OCI-LY7 (cell line): ENCODE data around the gene LCP1. TPM values are rescaled to one million over a fixed set of nuclear protein-coding genes. Genes with fewer than 3 reads are reported as not detected.
A peak's percentile ranks its signal among the peaks of the same experiment; 100 is the strongest.

Source experiments
- BruUV-seq: library from RNA; stranded (reverse); fragments of 400-500 nt; replicated peaks from 2 replicates; lab custom pipeline; 2021; lab: Mats Ljungman, UMichigan
- CTCF ChIA-PET: fragments of 300-600 bp; sonication (Branson Sonifier 250); formaldehyde crosslinking; loops from one replicate; lab custom pipeline; 2022; ENCODE audit warnings: antibody characterized with exemption; ENCODE audit not compliant: unreplicated experiment; lab: Charles Lee
- POLR2A ChIA-PET: fragments of 300-600 bp; sonication (Branson Sonifier 250); formaldehyde crosslinking; loops from one replicate; lab custom pipeline; 2022; ENCODE audit warnings: antibody characterized with exemption; lab: Charles Lee
- DNase-seq: peaks from one replicate; pipeline ENCODE4 v3.0.0-alpha.2; 2015; ENCODE audit warnings: low spot score
- H2AFZ ChIP-seq: fragments of 200-600 bp; sonication (generic), shearing (Covaris generic); 2 replicates; pipeline ENCODE4 v1.6.1; 2014; ENCODE audit warnings: mild to moderate bottlenecking, antibody characterized with exemption, low read length, moderate library complexity
- H3K27ac ChIP-seq: fragments of 200-600 bp; sonication (generic); 2 replicates; pipeline ENCODE4 v1.5.1; 2014; ENCODE audit warnings: mixed run types, low read depth, mild to moderate bottlenecking, moderate library complexity, low read length, inconsistent platforms; ENCODE audit not compliant: poor library complexity, severe bottlenecking
- H3K36me3 ChIP-seq: fragments of 200-600 bp; sonication (generic); 2 replicates; pipeline ENCODE4 v1.6.1; 2014; ENCODE audit warnings: mild to moderate bottlenecking, antibody characterized with exemption, low read length, moderate library complexity, mixed read lengths; ENCODE audit not compliant: insufficient read depth
- H3K4me1 ChIP-seq: fragments of 200-600 bp; sonication (generic); 2 replicates; pipeline ENCODE4 v1.5.1; 2014; ENCODE audit warnings: mild to moderate bottlenecking, low read length; ENCODE audit not compliant: insufficient read depth, poor library complexity, severe bottlenecking
- H3K4me2 ChIP-seq: fragments of 200-600 bp; sonication (generic); 2 replicates; pipeline ENCODE4 v1.6.1; 2014; ENCODE audit warnings: mild to moderate bottlenecking, low read length
- H3K4me3 ChIP-seq: fragments of 200-600 bp; sonication (generic); 2 replicates; pipeline ENCODE4 v1.5.1; 2014; ENCODE audit warnings: mild to moderate bottlenecking, low read depth, low read length; ENCODE audit not compliant: poor library complexity, severe bottlenecking
- H3K79me2 ChIP-seq: fragments of 200-600 bp; sonication (generic); 2 replicates; pipeline ENCODE4 v1.6.1; 2016; ENCODE audit warnings: low read depth, mild to moderate bottlenecking, low read length, moderate library complexity, mixed read lengths; ENCODE audit not compliant: insufficient read depth
- H3K9me2 ChIP-seq: fragments of 200-600 bp; sonication (generic); 2 replicates; pipeline ENCODE4 v1.6.1; 2016; ENCODE audit warnings: mild to moderate bottlenecking, low read length, mixed read lengths; ENCODE audit not compliant: insufficient read depth
- H3K9me3 ChIP-seq: fragments of 200-600 bp; sonication (generic); 2 replicates; pipeline ENCODE4 v1.6.1; 2014; ENCODE audit warnings: mild to moderate bottlenecking, mixed run types, low read length, mixed read lengths
- H4K20me1 ChIP-seq: fragments of 200-600 bp; sonication (generic); 2 replicates; pipeline ENCODE4 v1.6.1; 2014; ENCODE audit warnings: mild to moderate bottlenecking, antibody characterized with exemption, low read length, moderate library complexity, mixed read lengths; ENCODE audit not compliant: insufficient read depth
- EZH2phosphoT487 ChIP-seq: fragments of 200-600 bp; sonication (generic); IDR thresholded peaks from 2 replicates; pipeline ENCODE4 v1.6.1; 2018; ENCODE audit warnings: low read depth, borderline replicate concordance, mild to moderate bottlenecking, mixed run types, antibody characterized with exemption, low read length, moderate library complexity, mixed read lengths
- intact Hi-C: fragments of 100-400 bp; cut with micrococcal nuclease; formaldehyde crosslinking; loops from one replicate; pipeline ENCODE4 v1.10.0; 2022; ENCODE audit not compliant: unreplicated experiment
- total RNA-seq, 2 experiments: library from RNA; depleted of rRNA in 1 of 2; stranded (reverse); fragments of >200 nt in 1 of 2; shearing (Covaris generic) in 1 of 2; gene quantifications; 2 replicates each; pipeline ENCODE4 v1.2.3, GENCODE V29; 2014 to 2022
- TF ChIP-seq, protein P1 (sequence below): fragments of 200-600 bp; sonication (generic); conservative IDR thresholded peaks from 2 replicates; pipeline ENCODE4 v1.5.1; 2014; ENCODE audit warnings: mild to moderate bottlenecking, antibody characterized with exemption, low read length, moderate library complexity, mixed read lengths

LCP1 gene
- total RNA-seq, 2 experiments from 2014 or later: 292 to 565 TPM

DNA sequence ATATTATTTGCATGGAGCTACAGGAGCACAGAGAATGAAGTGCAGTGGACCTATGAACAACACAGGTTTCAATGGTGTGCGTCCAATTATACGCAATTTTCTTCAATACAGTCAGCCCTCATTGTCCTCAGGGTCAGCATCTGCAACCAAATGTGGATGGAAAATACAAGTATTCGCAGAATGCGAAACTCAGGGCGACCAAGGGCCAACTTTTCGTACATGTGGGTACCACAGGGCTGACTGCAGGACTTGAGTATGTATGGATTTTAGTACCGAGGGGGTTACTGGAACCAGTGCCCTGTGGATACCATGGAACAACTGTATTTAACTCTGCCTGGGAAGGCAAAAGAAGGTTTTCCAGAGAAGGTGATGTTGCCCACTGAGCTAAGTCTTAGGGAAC lies 10.2 kb downstream of the LCP1 start:
- peak overlapping the region; percentile 92 for H3K27ac ChIP-seq
- ChIA-PET POLR2A (interaction anchor here (0.5 to 4.5 kb wide), 6 partner anchors 9 to 567 kb away, joined by 3 to 37 read pairs (median 3); partner anchors contain the start of gene LCP1), CTCF (no interaction called here)
- intact Hi-C loops: no loop called here
- H3K79me2 ChIP-seq: peaks cover 100% of the 10 kb centered on the region
- H2AFZ ChIP-seq: no peak overlapping the region
- peaks cover 99% of the 10 kb centered on the region for H4K20me1 ChIP-seq
- peak overlapping the region; percentile 89 for H3K4me2 ChIP-seq
- H3K9me2 ChIP-seq: no peaks in the 10 kb centered on the region
- TF ChIP-seq, protein P1, sequence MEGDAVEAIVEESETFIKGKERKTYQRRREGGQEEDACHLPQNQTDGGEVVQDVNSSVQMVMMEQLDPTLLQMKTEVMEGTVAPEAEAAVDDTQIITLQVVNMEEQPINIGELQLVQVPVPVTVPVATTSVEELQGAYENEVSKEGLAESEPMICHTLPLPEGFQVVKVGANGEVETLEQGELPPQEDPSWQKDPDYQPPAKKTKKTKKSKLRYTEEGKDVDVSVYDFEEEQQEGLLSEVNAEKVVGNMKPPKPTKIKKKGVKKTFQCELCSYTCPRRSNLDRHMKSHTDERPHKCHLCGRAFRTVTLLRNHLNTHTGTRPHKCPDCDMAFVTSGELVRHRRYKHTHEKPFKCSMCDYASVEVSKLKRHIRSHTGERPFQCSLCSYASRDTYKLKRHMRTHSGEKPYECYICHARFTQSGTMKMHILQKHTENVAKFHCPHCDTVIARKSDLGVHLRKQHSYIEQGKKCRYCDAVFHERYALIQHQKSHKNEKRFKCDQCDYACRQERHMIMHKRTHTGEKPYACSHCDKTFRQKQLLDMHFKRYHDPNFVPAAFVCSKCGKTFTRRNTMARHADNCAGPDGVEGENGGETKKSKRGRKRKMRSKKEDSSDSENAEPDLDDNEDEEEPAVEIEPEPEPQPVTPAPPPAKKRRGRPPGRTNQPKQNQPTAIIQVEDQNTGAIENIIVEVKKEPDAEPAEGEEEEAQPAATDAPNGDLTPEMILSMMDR: no peak
- no peak for TF ChIP-seq EZH2phosphoT487
- H3K4me3 ChIP-seq: peak overlapping the region; percentile 50
- peaks cover 100% of the 10 kb centered on the region for H3K4me1 ChIP-seq
- H3K36me3 ChIP-seq: peaks cover 94% of the 10 kb centered on the region
- no peaks in the 10 kb centered on the region for H3K9me3 ChIP-seq
- BruUV-seq: no TSS peak
- DNase-seq: no peak

DNA sequence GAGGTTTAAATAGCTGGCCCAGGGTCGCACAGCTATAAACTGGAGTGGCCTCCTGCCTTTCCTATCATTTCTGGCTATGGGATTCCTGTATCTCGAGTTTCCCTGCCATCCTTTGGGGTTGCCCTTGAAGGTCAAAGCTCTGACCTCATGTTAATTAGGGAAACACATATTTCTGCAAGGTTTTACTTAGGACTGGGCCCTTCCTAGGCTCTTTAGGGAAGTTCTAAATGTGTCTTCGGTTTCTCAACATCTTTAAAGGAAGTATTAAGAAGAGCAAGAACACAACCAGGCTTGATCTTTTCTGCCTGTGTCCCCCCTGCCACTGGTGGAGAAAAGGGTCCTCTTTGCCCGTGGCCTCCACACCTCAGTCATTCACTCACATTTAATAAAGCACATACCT lies 10.8 kb downstream of the LCP1 start:
- ChIA-PET POLR2A (interaction anchor here (0.5 to 4.5 kb wide), 7 partner anchors 10 to 567 kb away, joined by 3 to 37 read pairs (median 6); partner anchors contain the start of gene LCP1), CTCF (no interaction called here)
- H3K4me1 ChIP-seq: peaks cover 100% of the 10 kb centered on the region
- H3K4me2 ChIP-seq: peak overlapping the region; percentile 89
- TF ChIP-seq, protein P1: no peak
- no peak for TF ChIP-seq EZH2phosphoT487
- no peak for DNase-seq
- H3K9me2 ChIP-seq: no peaks in the 10 kb centered on the region
- H3K9me3 ChIP-seq: no peaks in the 10 kb centered on the region
- no peak overlapping the region for H2AFZ ChIP-seq
- peaks cover 98% of the 10 kb centered on the region for H4K20me1 ChIP-seq
- H3K36me3 ChIP-seq: peaks cover 94% of the 10 kb centered on the region
- no TSS peak for BruUV-seq
- peaks cover 100% of the 10 kb centered on the region for H3K79me2 ChIP-seq
- intact Hi-C loops: no loop called here
- H3K27ac ChIP-seq: peak overlapping the region; percentile 92
- peak overlapping the region; percentile 50 for H3K4me3 ChIP-seq

DNA sequence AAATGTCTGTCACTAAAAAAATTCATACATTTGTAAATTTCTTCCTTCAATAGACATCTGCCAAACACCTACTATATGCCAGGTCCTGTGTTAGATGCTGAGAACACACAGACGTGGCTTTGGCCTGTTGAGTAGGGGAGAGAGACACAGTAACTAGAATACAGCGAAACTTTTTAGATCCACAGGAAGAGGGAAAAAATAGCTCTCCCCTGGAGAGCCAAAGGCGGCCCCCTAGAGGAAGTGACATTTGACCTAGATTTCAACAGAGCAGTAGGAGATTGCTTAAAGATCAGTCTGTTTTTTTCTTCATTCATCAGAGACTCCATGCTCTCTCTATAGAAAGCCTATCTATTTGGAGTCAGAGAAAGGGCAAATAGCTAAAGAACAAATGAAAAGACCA lies 11.3 kb downstream of the LCP1 start:
- ChIA-PET POLR2A (interaction anchor here (0.6 to 4.5 kb wide), 6 partner anchors 9 to 75 kb away, joined by 3 to 37 read pairs (median 6); partner anchors contain the start of gene LCP1), CTCF (interaction anchor here (0.8 kb wide), 1 partner anchor 45 kb away, joined by 3 read pairs; no protein-coding TSS in a partner anchor)
- H3K9me2 ChIP-seq: no peaks in the 10 kb centered on the region
- peaks cover 100% of the 10 kb centered on the region for H3K4me1 ChIP-seq
- peaks cover 90% of the 10 kb centered on the region for H3K36me3 ChIP-seq
- H3K79me2 ChIP-seq: peaks cover 100% of the 10 kb centered on the region
- peaks cover 97% of the 10 kb centered on the region for H4K20me1 ChIP-seq
- TF ChIP-seq, protein P1: peak; percentile 58
- no peak for TF ChIP-seq EZH2phosphoT487
- DNase-seq: peak; percentile 47
- peak overlapping the region; percentile 92 for H3K27ac ChIP-seq
- intact Hi-C loops: no loop called here
- H3K9me3 ChIP-seq: no peaks in the 10 kb centered on the region
- H3K4me2 ChIP-seq: peak overlapping the region; percentile 89
- no peak overlapping the region for H2AFZ ChIP-seq
- no TSS peak for BruUV-seq
- H3K4me3 ChIP-seq: peak overlapping the region; percentile 50
